Panc1 (cell line): ENCODE measurements around the gene GAP43. TPM values are rescaled to one million over a fixed set of nuclear protein-coding genes. Genes with fewer than 3 reads are reported as not detected.

Experiments used
- ATAC-seq: fragments of 200-7000 bp; cut with Tn5 transposase; 2 replicates; pipeline ENCODE4 v1.9.1; 2020; ENCODE audit warnings: mild to moderate bottlenecking, moderate library complexity
- BruUV-seq: library from RNA; stranded (reverse); fragments of 400-500 nt; replicated peaks from 2 replicates; lab custom pipeline; 2021; lab: Mats Ljungman, UMichigan
- CTCF ChIA-PET: fragments of 300-600 bp; sonication (Branson Sonifier 250); formaldehyde crosslinking; loops from one replicate; lab custom pipeline; 2022; ENCODE audit warnings: antibody characterized with exemption; lab: Charles Lee
- POLR2A ChIA-PET: fragments of 300-600 bp; sonication (Branson Sonifier 250); formaldehyde crosslinking; loops from one replicate; lab custom pipeline; 2022; ENCODE audit warnings: antibody characterized with exemption; lab: Charles Lee
- DNase-seq: peaks from one replicate; pipeline ENCODE4 v3.0.0-alpha.2; 2010; ENCODE audit warnings: low read depth, low spot score
- H3K27ac ChIP-seq: 2 replicates; pipeline ENCODE4 v1.5.1; 2011; ENCODE audit warnings: mild to moderate bottlenecking, low read length, inconsistent platforms
- H3K27me3 ChIP-seq: fragments of 200-500 bp; sonication (Bioruptor generic); 2 replicates; pipeline ENCODE4 v1.6.0; 2014; ENCODE audit warnings: low read length, inconsistent platforms; ENCODE audit not compliant: control insufficient read depth, insufficient read depth
- H3K36me3 ChIP-seq: fragments of 200-500 bp; sonication (Bioruptor generic); 2 replicates; pipeline ENCODE4 v1.5.1; 2014; ENCODE audit warnings: inconsistent platforms, mild to moderate bottlenecking, low read length, moderate library complexity; ENCODE audit not compliant: control insufficient read depth, insufficient read depth
- H3K4me1 ChIP-seq: 2 replicates; pipeline ENCODE4 v1.5.1; 2011; ENCODE audit warnings: inconsistent platforms, mild to moderate bottlenecking, low read length, moderate library complexity; ENCODE audit not compliant: control insufficient read depth, insufficient read depth
- H3K4me3 ChIP-seq, 2 experiments: 2 replicates each; pipeline ENCODE4 v1.5.1; 2011 to 2012; ENCODE audit warnings: low read depth in 2 of 2, low read length in 2 of 2, mild to moderate bottlenecking in 2 of 2, inconsistent platforms in 1 of 2, moderate library complexity in 1 of 2
- H3K9me3 ChIP-seq: fragments of 200-500 bp; sonication (Bioruptor generic); 2 replicates; pipeline ENCODE4 v1.5.1; 2014; ENCODE audit warnings: low read depth, mild to moderate bottlenecking, inconsistent platforms, low read length, moderate library complexity; ENCODE audit not compliant: control insufficient read depth, insufficient read depth
- CTCF ChIP-seq: fragments of 450-650 bp; IDR thresholded peaks from 2 replicates; pipeline ENCODE4 v1.5.1; 2017; ENCODE audit warnings: mild to moderate bottlenecking
- POLR2AphosphoS5 ChIP-seq: IDR thresholded peaks from 2 replicates; pipeline ENCODE4 v1.6.1; 2012; ENCODE audit warnings: mild to moderate bottlenecking, low read depth, low read length, moderate library complexity
- REST ChIP-seq, 2 experiments: IDR thresholded peaks; 2 replicates each; pipeline ENCODE4 v1.6.1; 2011 to 2012; ENCODE audit warnings: low read depth in 2 of 2, control low read depth in 1 of 2, low read length in 1 of 2, mild to moderate bottlenecking in 1 of 2, moderate library complexity in 1 of 2; ENCODE audit not compliant: insufficient read depth in 1 of 2
- SIN3A ChIP-seq: IDR thresholded peaks from 2 replicates; pipeline ENCODE4 v1.6.1; 2012; ENCODE audit warnings: low read depth, mild to moderate bottlenecking, low read length, moderate library complexity, borderline replicate concordance; ENCODE audit not compliant: insufficient read depth
- TCF7L2 ChIP-seq: IDR thresholded peaks from 2 replicates; pipeline ENCODE4 v1.6.1; 2011; ENCODE audit warnings: mild to moderate bottlenecking, low read depth, low read length, inconsistent platforms
- in situ Hi-C: cut with HindIII; loops from 2 replicates; pipeline ENCODE4 v1.10.0; 2016; ENCODE audit warnings: low sequenced_read_pairs, low pct_unique_long_range_greater_than_20kb
- intact Hi-C: fragments of 100-400 bp; cut with micrococcal nuclease; formaldehyde crosslinking; loops from one replicate; pipeline ENCODE4 v1.10.0; 2022; ENCODE audit not compliant: unreplicated experiment
- total RNA-seq: library from RNA; stranded (reverse); gene quantifications from one replicate; pipeline ENCODE4 v1.2.1, GENCODE V29; 2021; ENCODE audit not compliant: unreplicated experiment

GAP43 gene
- total RNA-seq, 1 experiment from 2014 or later: not detected

GRCh38 chr3:115624901-115625300 is 1.6 kb downstream of the GAP43 start:
- no peaks in the 10 kb centered on the region for H3K36me3 ChIP-seq
- ChIA-PET CTCF (no interaction called here), POLR2A (no interaction called here)
- no TSS peak for BruUV-seq
- H3K27me3 ChIP-seq: peaks cover 14% of the 10 kb centered on the region
- no peaks in the 10 kb centered on the region for H3K4me1 ChIP-seq
- H3K9me3 ChIP-seq: no peaks in the 10 kb centered on the region
- DNase-seq (no peak), ATAC-seq (no peak)
- intact Hi-C loops (no loop called here), in situ Hi-C loops (no loop called here)
- TF ChIP-seq REST (IDR thresholded peaks at IDR 0.05; ENCODE audit: insufficient read depth in 1 of 2, low read depth in 2 of 2, low read length in 1 of 2) (no peak), POLR2AphosphoS5 (no peak), SIN3A (no peak), TCF7L2 (no peak), CTCF (no peak)
- H3K27ac ChIP-seq: no peak overlapping the region
- no peak overlapping the region for H3K4me3 ChIP-seq

GRCh38 chr3:115626006-115626409 is 2.7 kb downstream of the GAP43 start:
- CTCF ChIA-PET: no interaction called here
- no peaks in the 10 kb centered on the region for H3K4me1 ChIP-seq
- BruUV-seq: no TSS peak
- no peaks in the 10 kb centered on the region for H3K9me3 ChIP-seq
- TF ChIP-seq SIN3A (no peak), POLR2AphosphoS5 (no peak), CTCF (no peak), REST (IDR thresholded peaks at IDR 0.05; ENCODE audit: insufficient read depth in 1 of 2, low read depth in 2 of 2, low read length in 1 of 2) (no peak), TCF7L2 (no peak)
- in situ Hi-C loops: no loop called here
- ATAC-seq (no peak), DNase-seq (no peak)
- intact Hi-C loops: no loop called here
- H3K27ac ChIP-seq: no peak overlapping the region
- H3K36me3 ChIP-seq: no peaks in the 10 kb centered on the region
- H3K27me3 ChIP-seq: peaks cover 14% of the 10 kb centered on the region
- POLR2A ChIA-PET: no interaction called here
- H3K4me3 ChIP-seq: no peak overlapping the region
